ENCODE data around the gene DPY30. TPM values are rescaled to one million over a fixed set of nuclear protein-coding genes. Genes with fewer than 3 reads are reported as not detected.
A peak's percentile ranks its signal among the peaks of the same experiment; 100 is the strongest.

DPY30 gene
- total and polyA plus RNA-seq, 5 donors from 2014 or later: 39.4 to 240 (median 206) TPM

- no peaks in the 10 kb centered on the region for H3K27me3 ChIP-seq (ENCODE audit: control insufficient read depth, insufficient read depth, low read length)
- Mint-ChIP-seq H3K9me3 (no peaks in the 10 kb centered on the region), H3K36me3 (peaks cover 11% of the 10 kb centered on the region), H3K27me3 (no peaks in the 10 kb centered on the region), H3K4me3 (peak overlapping the region in 3 of 4 donors; percentile 4 to 47 (median 17)), H3K27ac (peak overlapping the region; percentile 39 to 88 (median 48)), H3K4me1 (peaks cover 37 to 59% (median 50%) of the 10 kb centered on the region in 4 donors)
- H3K4me1 ChIP-seq (ENCODE audit: control insufficient read depth, insufficient read depth, low read length, poor library complexity, severe bottlenecking): peaks cover 32% of the 10 kb centered on the region
- no peaks in the 10 kb centered on the region for H3K36me3 ChIP-seq (ENCODE audit: control insufficient read depth, insufficient read depth, low read length)
- no peak overlapping the region for H3K27ac ChIP-seq (ENCODE audit: insufficient read depth, low read length, poor library complexity, severe bottlenecking)
- peak in 1 of 3 donors; percentile 53 for DNase-seq
- no peak overlapping the region for H3K4me3 ChIP-seq (ENCODE audit: low read depth, low read length)
- peak; percentile 34 to 67 for ATAC-seq (ENCODE audit: low read depth in 2 of 2)
- H3K9me3 ChIP-seq (ENCODE audit: control insufficient read depth in 2 of 2, low read length in 2 of 2): no peaks in the 10 kb centered on the region
Observed at GRCh38 chr2:31997653-31998052, 42.0 kb downstream of the DPY30 start.

- Histone ChIP-seq H3K4me1 (ENCODE audit: control insufficient read depth, insufficient read depth, low read length, poor library complexity, severe bottlenecking) (peaks cover 32% of the 10 kb centered on the region), H3K36me3 (ENCODE audit: control insufficient read depth, insufficient read depth, low read length) (no peaks in the 10 kb centered on the region), H3K4me3 (ENCODE audit: low read depth, low read length) (no peak overlapping the region), H3K27ac (ENCODE audit: insufficient read depth, low read length, poor library complexity, severe bottlenecking) (no peak overlapping the region), H3K27me3 (ENCODE audit: control insufficient read depth, insufficient read depth, low read length) (no peaks in the 10 kb centered on the region), H3K9me3 (ENCODE audit: control insufficient read depth in 2 of 2, low read length in 2 of 2) (no peaks in the 10 kb centered on the region)
- Mint-ChIP-seq H3K9me3 (no peaks in the 10 kb centered on the region), H3K4me3 (peak overlapping the region in 1 of 4 donors; percentile 6), H3K27ac (peak overlapping the region; percentile 26 to 52 (median 48)), H3K4me1 (peaks cover 42 to 66% (median 56%) of the 10 kb centered on the region in 4 donors), H3K36me3 (peaks cover 11% of the 10 kb centered on the region), H3K27me3 (no peaks in the 10 kb centered on the region)
- ATAC-seq (ENCODE audit: low read depth in 2 of 2) (no peak), DNase-seq (no peak)
Observed at GRCh38 chr2:31996571-31997150, 42.9 kb downstream of the DPY30 start.

GRCh38 chr2:31992934-31993333, 46.7 kb downstream of the DPY30 start:
- DNase-seq (no peak), ATAC-seq (ENCODE audit: low read depth in 2 of 2) (no peak)
- H3K27me3 Mint-ChIP-seq: no peaks in the 10 kb centered on the region
- no peak overlapping the region for H3K27ac ChIP-seq (ENCODE audit: insufficient read depth, low read length, poor library complexity, severe bottlenecking)
- H3K4me1 Mint-ChIP-seq: peaks cover 32 to 64% (median 51%) of the 10 kb centered on the region in 4 donors
- peak overlapping the region in 2 of 3 donors; percentile 3 to 57 for H3K27ac Mint-ChIP-seq
- H3K4me1 ChIP-seq (ENCODE audit: control insufficient read depth, insufficient read depth, low read length, poor library complexity, severe bottlenecking): peaks cover 18% of the 10 kb centered on the region
- H3K4me3 Mint-ChIP-seq: no peak overlapping the region
- H3K9me3 Mint-ChIP-seq: no peaks in the 10 kb centered on the region
- H3K36me3 ChIP-seq (ENCODE audit: control insufficient read depth, insufficient read depth, low read length): no peaks in the 10 kb centered on the region
- no peaks in the 10 kb centered on the region for H3K9me3 ChIP-seq (ENCODE audit: control insufficient read depth in 2 of 2, low read length in 2 of 2)
- H3K27me3 ChIP-seq (ENCODE audit: control insufficient read depth, insufficient read depth, low read length): no peaks in the 10 kb centered on the region
- H3K36me3 Mint-ChIP-seq: peaks cover 10% of the 10 kb centered on the region
- no peak overlapping the region for H3K4me3 ChIP-seq (ENCODE audit: low read depth, low read length)

GRCh38 chr2:31992025-31992579, 47.5 kb downstream of the DPY30 start:
- ATAC-seq (ENCODE audit: low read depth in 2 of 2) (no peak), DNase-seq (no peak)
- no peaks in the 10 kb centered on the region for H3K36me3 ChIP-seq (ENCODE audit: control insufficient read depth, insufficient read depth, low read length)
- Mint-ChIP-seq H3K27me3 (no peaks in the 10 kb centered on the region), H3K27ac (peak overlapping the region in 1 of 3 donors; percentile 20), H3K4me1 (peaks cover 30 to 61% (median 50%) of the 10 kb centered on the region in 4 donors), H3K9me3 (no peaks in the 10 kb centered on the region), H3K4me3 (no peak overlapping the region), H3K36me3 (peaks cover 10% of the 10 kb centered on the region)
- no peak overlapping the region for H3K27ac ChIP-seq (ENCODE audit: insufficient read depth, low read length, poor library complexity, severe bottlenecking)
- H3K27me3 ChIP-seq (ENCODE audit: control insufficient read depth, insufficient read depth, low read length): no peaks in the 10 kb centered on the region
- no peaks in the 10 kb centered on the region for H3K9me3 ChIP-seq (ENCODE audit: control insufficient read depth in 2 of 2, low read length in 2 of 2)
- peaks cover 13% of the 10 kb centered on the region for H3K4me1 ChIP-seq (ENCODE audit: control insufficient read depth, insufficient read depth, low read length, poor library complexity, severe bottlenecking)
- no peak overlapping the region for H3K4me3 ChIP-seq (ENCODE audit: low read depth, low read length)

- DNase-seq: no peak
- H3K27ac ChIP-seq (ENCODE audit: insufficient read depth, low read length, poor library complexity, severe bottlenecking): no peak overlapping the region
- ATAC-seq (ENCODE audit: low read depth in 2 of 2): no peak
- Mint-ChIP-seq H3K27me3 (no peaks in the 10 kb centered on the region), H3K4me1 (peaks cover 33 to 55% (median 44%) of the 10 kb centered on the region in 4 donors), H3K9me3 (no peaks in the 10 kb centered on the region), H3K27ac (no peak overlapping the region), H3K4me3 (no peak overlapping the region), H3K36me3 (peaks cover 7% of the 10 kb centered on the region)
- H3K4me1 ChIP-seq (ENCODE audit: control insufficient read depth, insufficient read depth, low read length, poor library complexity, severe bottlenecking): peaks cover 14% of the 10 kb centered on the region
- H3K27me3 ChIP-seq (ENCODE audit: control insufficient read depth, insufficient read depth, low read length): no peaks in the 10 kb centered on the region
- no peaks in the 10 kb centered on the region for H3K9me3 ChIP-seq (ENCODE audit: control insufficient read depth in 2 of 2, low read length in 2 of 2)
- H3K36me3 ChIP-seq (ENCODE audit: control insufficient read depth, insufficient read depth, low read length): no peaks in the 10 kb centered on the region
- H3K4me3 ChIP-seq (ENCODE audit: low read depth, low read length): no peak overlapping the region
Observed at GRCh38 chr2:31989946-31990345, 49.7 kb downstream of the DPY30 start.

GRCh38 chr2:31987454-31988220, 52.0 kb downstream of the DPY30 start:
- peaks cover 13% of the 10 kb centered on the region for H3K36me3 Mint-ChIP-seq
- Histone ChIP-seq H3K27me3 (ENCODE audit: control insufficient read depth, insufficient read depth, low read length) (no peaks in the 10 kb centered on the region), H3K4me1 (ENCODE audit: control insufficient read depth, insufficient read depth, low read length, poor library complexity, severe bottlenecking) (peaks cover 6% of the 10 kb centered on the region), H3K36me3 (ENCODE audit: control insufficient read depth, insufficient read depth, low read length) (no peaks in the 10 kb centered on the region), H3K27ac (ENCODE audit: insufficient read depth, low read length, poor library complexity, severe bottlenecking) (no peak overlapping the region), H3K4me3 (ENCODE audit: low read depth, low read length) (no peak overlapping the region), H3K9me3 (ENCODE audit: control insufficient read depth in 2 of 2, low read length in 2 of 2) (no peaks in the 10 kb centered on the region)
- H3K27ac Mint-ChIP-seq: peak overlapping the region in 2 of 3 donors; percentile 18 to 87
- H3K4me3 Mint-ChIP-seq: no peak overlapping the region
- H3K4me1 Mint-ChIP-seq: peaks cover 30 to 55% (median 39%) of the 10 kb centered on the region in 4 donors
- no peaks in the 10 kb centered on the region for H3K9me3 Mint-ChIP-seq
- DNase-seq (no peak), ATAC-seq (ENCODE audit: low read depth in 2 of 2) (no peak)
- no peaks in the 10 kb centered on the region for H3K27me3 Mint-ChIP-seq

- H3K4me1 ChIP-seq (ENCODE audit: control insufficient read depth, insufficient read depth, low read length, poor library complexity, severe bottlenecking): peaks cover 6% of the 10 kb centered on the region
- no peaks in the 10 kb centered on the region for H3K9me3 ChIP-seq (ENCODE audit: control insufficient read depth in 2 of 2, low read length in 2 of 2)
- no peak for DNase-seq
- Mint-ChIP-seq H3K4me1 (peaks cover 26 to 49% (median 36%) of the 10 kb centered on the region in 4 donors), H3K4me3 (no peak overlapping the region), H3K36me3 (peaks cover 13% of the 10 kb centered on the region), H3K9me3 (no peaks in the 10 kb centered on the region), H3K27me3 (no peaks in the 10 kb centered on the region), H3K27ac (peak overlapping the region; percentile 1 to 59 (median 18))
- no peaks in the 10 kb centered on the region for H3K27me3 ChIP-seq (ENCODE audit: control insufficient read depth, insufficient read depth, low read length)
- no peaks in the 10 kb centered on the region for H3K36me3 ChIP-seq (ENCODE audit: control insufficient read depth, insufficient read depth, low read length)
- no peak for ATAC-seq (ENCODE audit: low read depth in 2 of 2)
- H3K4me3 ChIP-seq (ENCODE audit: low read depth, low read length): no peak overlapping the region
- no peak overlapping the region for H3K27ac ChIP-seq (ENCODE audit: insufficient read depth, low read length, poor library complexity, severe bottlenecking)
Observed at GRCh38 chr2:31986906-31987305, 52.7 kb downstream of the DPY30 start.
